PC-3 (cell line): ENCODE results near the gene KCNK18. TPM values are rescaled to one million over a fixed set of nuclear protein-coding genes. Genes with fewer than 3 reads are reported as not detected.
"Not testable (repeated sequence)": the region's sequence is repeated elsewhere in the genome, so short reads cannot be mapped to it uniquely, and the experiment has no call there.

Experiments
- ATAC-seq: fragments of 200-7000 bp; cut with Tn5 transposase; 2 replicates; pipeline ENCODE4 v1.9.1; 2020; ENCODE audit warnings: mild to moderate bottlenecking, moderate library complexity
- BruUV-seq: library from RNA; stranded (reverse); fragments of 400-500 nt; replicated peaks from 2 replicates; lab custom pipeline; 2021; lab: Mats Ljungman, UMichigan
- CTCF ChIA-PET: fragments of 300-600 bp; sonication (Branson Sonifier 250); formaldehyde crosslinking; loops from one replicate; lab custom pipeline; 2022; ENCODE audit warnings: antibody characterized with exemption; lab: Charles Lee
- POLR2A ChIA-PET: fragments of 300-600 bp; sonication (Branson Sonifier 250); formaldehyde crosslinking; loops from one replicate; lab custom pipeline; 2022; ENCODE audit warnings: antibody characterized with exemption; ENCODE audit not compliant: unreplicated experiment; lab: Charles Lee
- DNase-seq: peaks from one replicate; pipeline ENCODE4 v3.0.0-alpha.2; 2015
- H2AFZ ChIP-seq: fragments of 300-600 bp; sonication (generic); 2 replicates; pipeline ENCODE4 v1.6.0; 2016; ENCODE audit warnings: antibody characterized with exemption, low read length
- H3F3A ChIP-seq: fragments of 300-600 bp; sonication (generic); one replicate; pipeline ENCODE4 v1.6.0; 2017; ENCODE audit warnings: antibody characterized with exemption, low read length, control low read depth, mild to moderate bottlenecking; ENCODE audit not compliant: unreplicated experiment
- H3K27ac ChIP-seq: fragments of 300-600 bp; sonication (generic); 2 replicates; pipeline ENCODE4 v1.5.1; 2016; ENCODE audit warnings: mild to moderate bottlenecking, low read length
- H3K27me3 ChIP-seq: fragments of 300-600 bp; sonication (generic); 2 replicates; pipeline ENCODE4 v1.6.1; 2016; ENCODE audit warnings: low read length, mixed read lengths
- H3K36me3 ChIP-seq: fragments of 300-600 bp; sonication (generic); 2 replicates; pipeline ENCODE4 v1.6.1; 2016; ENCODE audit warnings: low read depth, mixed run types, low read length, mixed read lengths
- H3K4me1 ChIP-seq: fragments of 300-600 bp; sonication (generic); 2 replicates; pipeline ENCODE4 v1.5.1; 2016; ENCODE audit warnings: low read length; ENCODE audit not compliant: insufficient read depth
- H3K4me2 ChIP-seq: fragments of 300-600 bp; sonication (generic); 2 replicates; pipeline ENCODE4 v1.6.0; 2016; ENCODE audit warnings: low read length
- H3K4me3 ChIP-seq: fragments of 300-600 bp; sonication (generic); 2 replicates; pipeline ENCODE4 v1.5.1; 2016; ENCODE audit warnings: mild to moderate bottlenecking, low read length, mixed read lengths
- H3K79me2 ChIP-seq: fragments of 300-600 bp; sonication (generic); 2 replicates; pipeline ENCODE4 v1.6.1; 2017; ENCODE audit warnings: low read length, mixed read lengths
- H3K9ac ChIP-seq: fragments of 300-600 bp; sonication (generic); 2 replicates; pipeline ENCODE4 v1.6.0; 2016; ENCODE audit warnings: mild to moderate bottlenecking, low read length
- H3K9me2 ChIP-seq: fragments of 300-600 bp; sonication (generic); replicated peaks from 2 replicates; pipeline ENCODE4 v1.6.1; 2016; ENCODE audit warnings: mixed run types, low read length, mixed read lengths
- H3K9me3 ChIP-seq: fragments of 300-600 bp; sonication (generic); 2 replicates; pipeline ENCODE4 v1.6.1; 2016; ENCODE audit warnings: low read length, mixed read lengths
- H4K20me1 ChIP-seq: fragments of 300-600 bp; sonication (generic); 2 replicates; pipeline ENCODE4 v1.6.1; 2016; ENCODE audit warnings: low read length, mixed read lengths
- EZH2 ChIP-seq: fragments of 300-600 bp; sonication (generic); IDR thresholded peaks from one replicate; pipeline ENCODE4 v1.6.1; 2017; ENCODE audit warnings: antibody characterized with exemption, mild to moderate bottlenecking, low read length; ENCODE audit not compliant: unreplicated experiment
- EZH2phosphoT487 ChIP-seq: fragments of 300-600 bp; sonication (generic); IDR thresholded peaks from 2 replicates; pipeline ENCODE4 v1.6.1; 2018; ENCODE audit warnings: mild to moderate bottlenecking, antibody characterized with exemption, low read length, borderline replicate concordance
- intact Hi-C: fragments of 100-400 bp; cut with micrococcal nuclease; formaldehyde crosslinking; loops from 2 replicates; pipeline ENCODE4 v1.9.0; 2023
- total RNA-seq: library from RNA; depleted of rRNA; stranded (reverse); fragments of >200 nt; gene quantifications from 2 replicates; pipeline ENCODE4 v1.2.3, GENCODE V29; 2014
- TF ChIP-seq, protein P1 (sequence below): fragments of 300-600 bp; sonication (generic); conservative IDR thresholded peaks from 2 replicates; pipeline ENCODE4 v1.5.1; 2017; ENCODE audit warnings: antibody characterized with exemption, low read depth, mild to moderate bottlenecking, low read length

KCNK18 gene
- total RNA-seq, 1 experiment from 2014 or later = not detected

- Histone ChIP-seq H3K4me2 (no peak overlapping the region), H2AFZ (no peak overlapping the region), H3K4me1 (no peaks in the 10 kb centered on the region), H3K9ac (no peak overlapping the region), H3K9me3 (no peaks in the 10 kb centered on the region), H3K27me3 (no peaks in the 10 kb centered on the region; the same call in 1 of the 2 replicates), H3K79me2 (no peaks in the 10 kb centered on the region), H3K27ac (no peak overlapping the region), H3K9me2 (no peaks in the 10 kb centered on the region), H3K4me3 (no peak overlapping the region), H3F3A (no peaks in the 10 kb centered on the region), H4K20me1 (no peaks in the 10 kb centered on the region), H3K36me3 (no peaks in the 10 kb centered on the region)
- DNase-seq (no peak), ATAC-seq (no peak)
- CTCF ChIA-PET = no interaction called here
- BruUV-seq = no TSS peak
- no peak for TF ChIP-seq EZH2
- TF ChIP-seq EZH2phosphoT487 = no peak
- TF ChIP-seq, protein P1, sequence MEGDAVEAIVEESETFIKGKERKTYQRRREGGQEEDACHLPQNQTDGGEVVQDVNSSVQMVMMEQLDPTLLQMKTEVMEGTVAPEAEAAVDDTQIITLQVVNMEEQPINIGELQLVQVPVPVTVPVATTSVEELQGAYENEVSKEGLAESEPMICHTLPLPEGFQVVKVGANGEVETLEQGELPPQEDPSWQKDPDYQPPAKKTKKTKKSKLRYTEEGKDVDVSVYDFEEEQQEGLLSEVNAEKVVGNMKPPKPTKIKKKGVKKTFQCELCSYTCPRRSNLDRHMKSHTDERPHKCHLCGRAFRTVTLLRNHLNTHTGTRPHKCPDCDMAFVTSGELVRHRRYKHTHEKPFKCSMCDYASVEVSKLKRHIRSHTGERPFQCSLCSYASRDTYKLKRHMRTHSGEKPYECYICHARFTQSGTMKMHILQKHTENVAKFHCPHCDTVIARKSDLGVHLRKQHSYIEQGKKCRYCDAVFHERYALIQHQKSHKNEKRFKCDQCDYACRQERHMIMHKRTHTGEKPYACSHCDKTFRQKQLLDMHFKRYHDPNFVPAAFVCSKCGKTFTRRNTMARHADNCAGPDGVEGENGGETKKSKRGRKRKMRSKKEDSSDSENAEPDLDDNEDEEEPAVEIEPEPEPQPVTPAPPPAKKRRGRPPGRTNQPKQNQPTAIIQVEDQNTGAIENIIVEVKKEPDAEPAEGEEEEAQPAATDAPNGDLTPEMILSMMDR = no peak
- intact Hi-C loops = no loop called here
- POLR2A ChIA-PET = no interaction called here
These were observed 30.9 kb downstream of the KCNK18 start for GRCh38 chr10:117228210-117228609.

GRCh38 chr10:117230107-117230506, 32.8 kb downstream of the KCNK18 start:
- BruUV-seq, H3K36me3 ChIP-seq, H3K79me2 ChIP-seq, H3K27ac ChIP-seq, H2AFZ ChIP-seq, intact Hi-C loops, H3K27me3 ChIP-seq, H3K4me2 ChIP-seq, ATAC-seq, H3K9ac ChIP-seq, DNase-seq, H3K9me2 ChIP-seq, H3K4me1 ChIP-seq, H3K4me3 ChIP-seq, H4K20me1 ChIP-seq, H3F3A ChIP-seq, POLR2A ChIA-PET, H3K9me3 ChIP-seq: not testable (repeated sequence)
- CTCF ChIA-PET = interaction anchor here (0.5 kb wide), 1 partner anchor 89 kb away, joined by 4 read pairs; no protein-coding TSS in a partner anchor

GRCh38 chr10:117237401-117237991, 40.2 kb downstream of the KCNK18 start:
- H3K9ac ChIP-seq = no peak overlapping the region
- H3K27me3 ChIP-seq = peaks cover 10% of the 10 kb centered on the region; the same call in 1 of the 2 replicates
- H3F3A ChIP-seq = no peaks in the 10 kb centered on the region
- no peaks in the 10 kb centered on the region for H4K20me1 ChIP-seq
- no peak overlapping the region for H2AFZ ChIP-seq
- no peak for TF ChIP-seq EZH2phosphoT487
- TF ChIP-seq, protein P1 = no peak
- H3K79me2 ChIP-seq = no peaks in the 10 kb centered on the region
- no peaks in the 10 kb centered on the region for H3K4me1 ChIP-seq
- intact Hi-C loops = no loop called here
- ATAC-seq = no peak
- POLR2A ChIA-PET = no interaction called here
- no TSS peak for BruUV-seq
- H3K36me3 ChIP-seq = no peaks in the 10 kb centered on the region
- H3K9me3 ChIP-seq = no peaks in the 10 kb centered on the region
- H3K4me2 ChIP-seq = no peak overlapping the region
- no peak for DNase-seq
- no peaks in the 10 kb centered on the region for H3K9me2 ChIP-seq
- CTCF ChIA-PET = no interaction called here
- no peak overlapping the region for H3K27ac ChIP-seq
- no peak overlapping the region for H3K4me3 ChIP-seq
